A549 (cell line): Measurements from ENCODE around the gene PDCD10. TPM values are rescaled to one million over a fixed set of nuclear protein-coding genes. Genes with fewer than 3 reads are reported as not detected.

ENCODE experiments used
- ATAC-seq, 2 experiments: fragments of 200-7000 bp in 1 of 2; fragments of >200 bp in 1 of 2; cut with Nextera tagmentation in 1 of 2; cut with Tn5 transposase in 1 of 2; 3 replicates each; pipeline versions ENCODE4 v1.8.0 to v1.9.1; 2018 to 2020; ENCODE audit warnings: mild to moderate bottlenecking in 1 of 2, moderate library complexity in 1 of 2
- CTCF ChIA-PET: fragments of 300-600 bp; sonication (Branson Sonifier 250); formaldehyde crosslinking; extraction: SDS; loops from one replicate; lab custom pipeline; 2021; ENCODE audit warnings: antibody characterized with exemption, inconsistent platforms; lab: Yijun Ruan, JAX
- POLR2A ChIA-PET: fragments of 350-600 bp; formaldehyde crosslinking; extraction: SDS; loops from one replicate; lab custom pipeline; 2021; ENCODE audit warnings: antibody characterized with exemption, inconsistent platforms; lab: Yijun Ruan, JAX
- DNase-seq, 2 experiments: peaks; one replicate each; pipeline versions ENCODE4 v3.0.0 to v3.0.0-alpha.2; 2011 to 2016; ENCODE audit warnings: low read depth in 1 of 2, low spot score in 1 of 2
- FAIRE-seq: peaks from 2 replicates; lab custom pipeline; 2011; peaks lifted over from hg19 to GRCh38; lab: Jason Lieb, UNC
- H3K27ac ChIP-seq, 2 experiments: fragments of >200 bp; sonication (Bioruptor Twin); formaldehyde crosslinking; 3 replicates each; pipeline ENCODE4 v1.5.1; 2016 to 2017
- H3K4me1 ChIP-seq: fragments of >200 bp; sonication (Bioruptor Twin); formaldehyde crosslinking; 3 replicates; pipeline ENCODE4 v1.6.1; 2016
- H3K4me2 ChIP-seq: fragments of >200 bp; sonication (Bioruptor Twin); formaldehyde crosslinking; 3 replicates; pipeline ENCODE4 v1.6.1; 2016
- H3K4me3 ChIP-seq: fragments of >200 bp; sonication (Bioruptor Twin); formaldehyde crosslinking; 3 replicates; pipeline ENCODE4 v1.5.1; 2016
- H3K9me3 ChIP-seq: fragments of >200 bp; sonication (Bioruptor Twin); formaldehyde crosslinking; 3 replicates; pipeline ENCODE4 v1.6.1; 2016
- BHLHE40 ChIP-seq: IDR thresholded peaks from 2 replicates; pipeline ENCODE4 v1.6.1; 2012; ENCODE audit warnings: low read depth, low read length, inconsistent platforms
- EP300 ChIP-seq, 2 experiments: fragments of >200 bp; sonication (Bioruptor Twin); formaldehyde crosslinking; IDR thresholded peaks; 2 replicates in 1 of 2; 3 replicates in 1 of 2; pipeline ENCODE4 v1.6.1; 2016 to 2017
- FOSB ChIP-seq: fragments of 250-450 bp; sonication (Bioruptor Pico); IDR thresholded peaks from 2 replicates; pipeline ENCODE4 v1.5.0; 2020; ENCODE audit warnings: mild to moderate bottlenecking, moderate library complexity
- FOXS1 ChIP-seq: fragments of 250-450 bp; sonication (Bioruptor Pico); IDR thresholded peaks from 2 replicates; pipeline ENCODE4 v1.5.0; 2020; ENCODE audit warnings: mild to moderate bottlenecking, moderate library complexity
- HDAC2 ChIP-seq: fragments of 200-600 bp; sonication (generic); IDR thresholded peaks from 2 replicates; pipeline ENCODE4 v1.6.1; 2016
- HOXB5 ChIP-seq: fragments of 250-450 bp; sonication (Bioruptor Pico); IDR thresholded peaks from 2 replicates; pipeline ENCODE4 v1.5.0; 2020; ENCODE audit warnings: mild to moderate bottlenecking, moderate library complexity
- KDM5A ChIP-seq: fragments of 200-600 bp; sonication (generic); IDR thresholded peaks from 2 replicates; pipeline ENCODE4 v1.6.1; 2016; ENCODE audit warnings: antibody characterized with exemption, mild to moderate bottlenecking
- MAFK ChIP-seq: fragments of 450-650 bp; IDR thresholded peaks from 2 replicates; pipeline ENCODE4 v1.6.1; 2014; ENCODE audit not compliant: partially characterized antibody
- MAX ChIP-seq: IDR thresholded peaks from 2 replicates; pipeline ENCODE4 v1.6.1; 2012
- MAZ ChIP-seq: fragments of 150-350 bp; IDR thresholded peaks from 2 replicates; pipeline ENCODE4 v1.6.1; 2014; ENCODE audit warnings: antibody characterized with exemption, low read depth, low read length, borderline replicate concordance
- NPAS2 ChIP-seq: fragments of 250-450 bp; sonication (Bioruptor Pico); IDR thresholded peaks from 2 replicates; pipeline ENCODE4 v1.8.0; 2022; ENCODE audit warnings: mild to moderate bottlenecking, moderate library complexity, borderline replicate concordance
- POLR2A ChIP-seq: IDR thresholded peaks from 2 replicates; pipeline ENCODE4 v1.6.1; 2012; ENCODE audit warnings: mild to moderate bottlenecking, low read length
- RFX5 ChIP-seq: fragments of 450-650 bp; IDR thresholded peaks from 2 replicates; pipeline ENCODE4 v1.7.1; 2014; ENCODE audit warnings: antibody characterized with exemption, mild to moderate bottlenecking, moderate library complexity
- SREBF2 ChIP-seq: fragments of 450-650 bp; IDR thresholded peaks from 2 replicates; pipeline ENCODE4 v1.6.1; 2014; ENCODE audit warnings: mild to moderate bottlenecking, moderate library complexity
- TP53 ChIP-seq: fragments of 250-450 bp; sonication (Bioruptor Pico); IDR thresholded peaks from 2 replicates; pipeline ENCODE4 v1.5.0; 2021; ENCODE audit warnings: mild to moderate bottlenecking, moderate library complexity
- ZSCAN20 ChIP-seq: fragments of 250-450 bp; sonication (Bioruptor Pico); IDR thresholded peaks from 2 replicates; pipeline ENCODE4 v1.8.0; 2022; ENCODE audit warnings: mild to moderate bottlenecking, moderate library complexity
- WGBS: methylation state at CpG from one replicate; pipeline ENCODE4 v1.1.6; 2017; ENCODE audit errors: missing lambda C conversion rate; 5-methylcytosine and 5-hydroxymethylcytosine counted together
- polyA plus RNA-seq, 4 experiments: library from polyadenylated mRNA; depleted of rRNA in 3 of 4; stranded (reverse); fragments of >200 nt; fragmentation: RNase III in 1 of 4; extraction: RNeasy Plus Mini Kit Qiagen cat#74134 plus additional on column Dnase treatment in 1 of 4; gene quantifications; 2 replicates in 3 of 4; 3 replicates in 1 of 4; pipeline ENCODE4 v1.2.3, GENCODE V29; 2011 to 2017
- TF ChIP-seq, protein P1 (sequence below): fragments of 450-650 bp; IDR thresholded peaks from 2 replicates; pipeline ENCODE4 v1.6.1; 2014; ENCODE audit warnings: antibody characterized with exemption
- TF ChIP-seq, protein P2 (sequence below): fragments of >200 bp; sonication (Bioruptor Twin); formaldehyde crosslinking; IDR thresholded peaks from 3 replicates; pipeline ENCODE4 v1.5.1; 2016

The PDCD10 gene
- polyA plus RNA-seq, 2 of the 4 experiments (the other 2 are of a cell fraction) = 53.7 to 100 TPM

- no peaks in the 10 kb centered on the region for H3K4me1 ChIP-seq
- TF ChIP-seq RFX5 = no peak
- TF ChIP-seq HOXB5 = no peak
- no peak for TF ChIP-seq TP53 (CRISPR knock-in tag)
- no peak for TF ChIP-seq BHLHE40
- TF ChIP-seq, all 56 proteins: peak for 0
- Histone ChIP-seq H3K4me2 (no peak overlapping the region), H3K9me3 (peaks cover 2% of the 10 kb centered on the region; the same call in 1 of the 3 replicates), H3K4me3 (no peak overlapping the region), H3K27ac (no peak overlapping the region)
- POLR2A ChIA-PET = no interaction called here
- WGBS = 39% methylated on average over 2 of the region's 2 CpGs
- FAIRE-seq (no peak), DNase-seq (no peak), ATAC-seq (no peak)
- CTCF ChIA-PET = no interaction called here
Measured at GRCh38 chr3:167780214-167780883, 45.7 kb upstream of the PDCD10 start.

DNA sequence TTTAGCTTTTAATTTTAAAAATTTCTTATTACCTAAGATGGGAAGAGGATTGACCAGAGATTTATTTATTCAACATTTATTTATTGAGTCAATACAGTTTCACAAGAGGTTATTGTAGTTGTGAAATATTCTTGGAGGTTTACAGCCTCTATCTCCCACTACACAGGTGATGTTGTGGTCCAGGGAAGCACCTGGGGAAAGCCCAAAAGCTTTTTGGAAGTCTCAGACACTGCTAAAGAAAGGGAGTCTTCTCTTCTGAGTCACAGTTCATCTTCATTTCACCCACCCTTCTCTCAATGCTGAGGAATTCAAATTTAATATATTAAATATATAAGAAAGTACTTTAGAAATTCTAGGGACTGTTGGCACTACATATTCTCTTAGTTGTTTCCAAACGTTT, 42.7 kb upstream of the PDCD10 start:
- TF ChIP-seq NPAS2 (CRISPR knock-in tag) = no peak
- TF ChIP-seq, protein P1, sequence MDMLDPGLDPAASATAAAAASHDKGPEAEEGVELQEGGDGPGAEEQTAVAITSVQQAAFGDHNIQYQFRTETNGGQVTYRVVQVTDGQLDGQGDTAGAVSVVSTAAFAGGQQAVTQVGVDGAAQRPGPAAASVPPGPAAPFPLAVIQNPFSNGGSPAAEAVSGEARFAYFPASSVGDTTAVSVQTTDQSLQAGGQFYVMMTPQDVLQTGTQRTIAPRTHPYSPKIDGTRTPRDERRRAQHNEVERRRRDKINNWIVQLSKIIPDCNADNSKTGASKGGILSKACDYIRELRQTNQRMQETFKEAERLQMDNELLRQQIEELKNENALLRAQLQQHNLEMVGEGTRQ = no peak
- no peak for TF ChIP-seq TP53 (CRISPR knock-in tag)
- TF ChIP-seq POLR2A = no peak
- no peak for TF ChIP-seq KDM5A
- TF ChIP-seq SREBF2 = no peak
- TF ChIP-seq FOXS1 (CRISPR knock-in tag) = no peak
- no peak for TF ChIP-seq MAFK
- H3K4me2 ChIP-seq = no peak overlapping the region
- H3K4me1 ChIP-seq = no peaks in the 10 kb centered on the region
- DNase-seq (no peak), ATAC-seq (no peak), FAIRE-seq (no peak)
- H3K27ac ChIP-seq = no peak overlapping the region
- 4% methylated on average over 1 of the region's 1 CpG for WGBS
- ChIA-PET CTCF (interaction anchor here (0.8 kb wide), 1 partner anchor 14 kb away, joined by 3 read pairs; no protein-coding TSS in a partner anchor), POLR2A (no interaction called here)
- peaks cover 2% of the 10 kb centered on the region; the same call in 1 of the 3 replicates for H3K9me3 ChIP-seq
- H3K4me3 ChIP-seq = no peak overlapping the region

DNA sequence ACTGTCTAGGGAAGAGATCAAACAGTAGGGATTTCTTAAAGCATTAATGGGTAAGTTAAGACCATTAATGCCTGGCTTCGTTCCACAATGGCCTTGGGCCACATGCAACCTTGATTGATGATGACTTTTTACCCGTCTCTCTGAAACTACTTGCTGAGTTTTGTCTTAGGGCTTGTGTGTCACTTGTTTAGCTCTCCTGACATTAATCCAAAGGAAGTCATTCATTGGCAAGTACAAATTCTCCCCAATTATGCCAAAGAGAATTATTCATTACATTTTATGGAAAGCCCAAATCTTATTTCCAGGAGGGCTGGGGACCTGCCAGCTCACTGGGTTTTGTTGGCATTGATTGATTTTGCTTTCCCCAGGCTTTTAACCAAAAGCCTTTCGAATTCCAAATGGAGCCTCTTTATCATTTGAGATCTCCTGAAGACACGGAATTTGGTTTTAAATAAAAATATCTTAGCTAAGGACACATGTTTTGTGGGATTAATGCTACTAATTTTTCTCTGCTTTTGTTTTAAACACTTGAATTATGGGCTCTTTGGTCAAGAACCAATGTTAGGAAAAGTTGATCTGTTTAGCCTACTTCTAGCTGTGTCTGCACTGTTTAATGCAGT, 41.5 kb upstream of the PDCD10 start:
- WGBS = 41% methylated on average over 4 of the region's 4 CpGs
- CTCF ChIA-PET = no interaction called here

More for the DNA sequence above, 41.5 kb upstream of the PDCD10 start:
- POLR2A ChIA-PET = no interaction called here
- peaks cover 2% of the 10 kb centered on the region; the same call in 1 of the 3 replicates for H3K9me3 ChIP-seq
- H3K4me3 ChIP-seq = no peak overlapping the region
- H3K4me2 ChIP-seq = no peak overlapping the region
- no peak for FAIRE-seq
- DNase-seq = no peak
- TF ChIP-seq BHLHE40 = no peak
- TF ChIP-seq MAZ = no peak
- no peak for TF ChIP-seq ZSCAN20 (CRISPR knock-in tag)
- no peak for TF ChIP-seq MAX
- TF ChIP-seq, protein P2, sequence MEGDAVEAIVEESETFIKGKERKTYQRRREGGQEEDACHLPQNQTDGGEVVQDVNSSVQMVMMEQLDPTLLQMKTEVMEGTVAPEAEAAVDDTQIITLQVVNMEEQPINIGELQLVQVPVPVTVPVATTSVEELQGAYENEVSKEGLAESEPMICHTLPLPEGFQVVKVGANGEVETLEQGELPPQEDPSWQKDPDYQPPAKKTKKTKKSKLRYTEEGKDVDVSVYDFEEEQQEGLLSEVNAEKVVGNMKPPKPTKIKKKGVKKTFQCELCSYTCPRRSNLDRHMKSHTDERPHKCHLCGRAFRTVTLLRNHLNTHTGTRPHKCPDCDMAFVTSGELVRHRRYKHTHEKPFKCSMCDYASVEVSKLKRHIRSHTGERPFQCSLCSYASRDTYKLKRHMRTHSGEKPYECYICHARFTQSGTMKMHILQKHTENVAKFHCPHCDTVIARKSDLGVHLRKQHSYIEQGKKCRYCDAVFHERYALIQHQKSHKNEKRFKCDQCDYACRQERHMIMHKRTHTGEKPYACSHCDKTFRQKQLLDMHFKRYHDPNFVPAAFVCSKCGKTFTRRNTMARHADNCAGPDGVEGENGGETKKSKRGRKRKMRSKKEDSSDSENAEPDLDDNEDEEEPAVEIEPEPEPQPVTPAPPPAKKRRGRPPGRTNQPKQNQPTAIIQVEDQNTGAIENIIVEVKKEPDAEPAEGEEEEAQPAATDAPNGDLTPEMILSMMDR = no peak
- no peak for TF ChIP-seq HDAC2
- no peak for TF ChIP-seq FOSB (CRISPR knock-in tag)
- no peak for TF ChIP-seq EP300 (IDR thresholded peaks at IDR 0.05)
- no peaks in the 10 kb centered on the region for H3K4me1 ChIP-seq
- no peak overlapping the region for H3K27ac ChIP-seq
- no peak for ATAC-seq
